Astrocyte of the cerebellum (primary cell): Measurements from ENCODE around the gene C1orf167.

Experiments
- DNase-seq: peaks from one replicate; pipeline ENCODE4 v3.0.0-alpha.2; 2011; ENCODE audit warnings: low read depth
- H3K4me3 ChIP-seq: 2 replicates; pipeline ENCODE4 v1.5.1; 2011; ENCODE audit warnings: mild to moderate bottlenecking, low read depth, low read length, moderate library complexity
- in situ Hi-C: cut with HindIII; loops from 2 replicates; pipeline ENCODE4 v1.10.0; 2017; ENCODE audit warnings: low sequenced_read_pairs
- TF ChIP-seq, protein P1 (sequence below): IDR thresholded peaks from 2 replicates; pipeline ENCODE4 v1.5.1; 2012; ENCODE audit warnings: low read length, low read depth, moderate library complexity, mild to moderate bottlenecking; ENCODE audit errors: missing control alignments

C1orf167 gene

DNA sequence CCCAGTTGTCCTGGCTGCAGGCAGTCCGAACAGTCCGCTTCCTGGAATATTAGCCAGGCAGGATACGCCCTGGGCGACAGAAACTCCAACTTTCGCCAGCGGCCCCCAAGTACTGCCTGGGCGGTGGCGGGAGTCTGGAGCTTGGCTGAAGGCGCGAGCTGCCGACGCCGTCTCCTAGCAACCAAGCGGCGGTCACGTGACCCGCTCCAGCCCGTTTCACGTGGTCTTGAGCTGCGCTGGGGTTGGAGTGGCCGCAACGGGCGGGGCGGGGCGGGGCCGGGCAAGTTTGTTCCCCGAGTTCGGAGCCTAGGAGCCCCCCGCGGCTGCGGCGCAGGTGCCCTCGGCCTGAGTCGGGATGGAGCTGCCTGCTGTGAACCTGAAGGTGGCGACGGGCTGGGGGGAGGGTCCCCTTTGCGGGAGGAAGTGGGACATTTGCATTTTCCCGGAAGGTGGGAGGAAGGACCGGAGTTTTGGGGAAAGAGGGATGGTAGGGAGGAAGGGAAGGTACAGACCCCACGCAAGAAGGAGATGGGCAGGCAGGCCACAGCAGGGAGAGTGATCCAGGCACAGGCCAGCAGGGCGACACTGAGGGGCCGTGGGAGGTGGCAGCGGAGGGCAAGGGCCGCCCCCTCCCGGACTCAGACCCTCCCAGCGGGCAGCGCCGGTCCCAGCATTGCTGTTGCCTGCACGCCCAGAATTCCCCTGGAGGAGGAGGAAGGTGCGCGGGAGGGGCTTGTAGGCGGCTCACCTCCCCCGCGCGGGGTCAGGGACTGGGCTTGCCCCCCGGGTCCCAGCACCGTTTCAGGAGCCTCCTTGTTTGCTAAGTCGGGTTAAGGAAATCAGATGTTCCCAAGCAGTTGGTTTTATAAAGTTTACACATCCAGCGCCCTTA lies 25.9 kb upstream of the C1orf167 start, which contains the start of gene AGTRAP:
Gene AGTRAP, plus strand, starts transcription at position 283 of the 892 bp plus-strand sequence. Its CDS starts 73 bp downstream, at position 356.
- TF ChIP-seq, protein P1, sequence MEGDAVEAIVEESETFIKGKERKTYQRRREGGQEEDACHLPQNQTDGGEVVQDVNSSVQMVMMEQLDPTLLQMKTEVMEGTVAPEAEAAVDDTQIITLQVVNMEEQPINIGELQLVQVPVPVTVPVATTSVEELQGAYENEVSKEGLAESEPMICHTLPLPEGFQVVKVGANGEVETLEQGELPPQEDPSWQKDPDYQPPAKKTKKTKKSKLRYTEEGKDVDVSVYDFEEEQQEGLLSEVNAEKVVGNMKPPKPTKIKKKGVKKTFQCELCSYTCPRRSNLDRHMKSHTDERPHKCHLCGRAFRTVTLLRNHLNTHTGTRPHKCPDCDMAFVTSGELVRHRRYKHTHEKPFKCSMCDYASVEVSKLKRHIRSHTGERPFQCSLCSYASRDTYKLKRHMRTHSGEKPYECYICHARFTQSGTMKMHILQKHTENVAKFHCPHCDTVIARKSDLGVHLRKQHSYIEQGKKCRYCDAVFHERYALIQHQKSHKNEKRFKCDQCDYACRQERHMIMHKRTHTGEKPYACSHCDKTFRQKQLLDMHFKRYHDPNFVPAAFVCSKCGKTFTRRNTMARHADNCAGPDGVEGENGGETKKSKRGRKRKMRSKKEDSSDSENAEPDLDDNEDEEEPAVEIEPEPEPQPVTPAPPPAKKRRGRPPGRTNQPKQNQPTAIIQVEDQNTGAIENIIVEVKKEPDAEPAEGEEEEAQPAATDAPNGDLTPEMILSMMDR, result no peak
- peak; percentile 64 for DNase-seq

DNA sequence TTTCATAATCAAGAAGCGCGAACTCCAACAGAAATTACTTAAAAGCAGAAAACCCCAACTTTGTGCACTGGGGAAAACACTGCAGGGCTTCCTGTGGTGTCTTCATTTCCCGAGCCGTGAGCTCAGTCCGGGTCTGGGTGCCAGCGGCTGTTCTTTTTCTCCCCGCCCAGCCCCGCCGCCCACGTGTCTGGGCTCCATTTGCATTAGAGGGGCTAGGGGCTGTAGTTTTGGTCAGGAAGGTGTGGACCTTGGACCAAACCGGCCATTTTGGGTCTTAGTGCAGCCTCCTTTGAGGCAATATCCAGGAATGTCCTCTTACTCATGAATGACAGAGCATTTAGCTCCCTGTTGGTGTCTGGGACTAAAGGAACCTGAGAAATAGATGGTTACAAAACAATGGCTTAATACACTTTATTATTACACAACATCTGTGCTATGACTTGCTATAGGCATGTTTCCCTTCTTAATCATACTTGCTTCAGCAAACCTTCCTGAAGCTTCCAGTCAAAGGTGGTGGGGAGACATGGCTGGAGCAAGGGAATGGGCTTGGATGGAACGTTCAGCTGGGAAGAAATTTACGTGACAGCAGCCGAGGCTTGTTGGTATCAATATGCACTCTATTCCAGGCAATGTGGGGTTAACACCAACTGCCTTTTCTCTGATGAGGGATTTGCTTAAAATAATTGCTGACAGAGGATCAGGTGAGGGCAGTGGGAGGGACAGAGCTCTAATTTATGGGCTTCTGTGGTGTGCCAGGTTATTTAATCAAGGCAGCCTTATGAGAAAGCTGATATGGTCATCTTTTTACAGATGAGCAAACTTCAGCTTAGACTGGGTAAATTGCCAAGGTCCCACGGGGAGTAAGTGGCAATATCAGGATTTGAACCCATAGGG lies 25.0 kb upstream of the C1orf167 start:
- DNase-seq, result no peak
- peak overlapping the region; percentile 61 for H3K4me3 ChIP-seq
- in situ Hi-C loops, result no loop called here
- TF ChIP-seq, protein P1, result no peak

More for the DNA sequence above, 25.9 kb upstream of the C1orf167 start, which contains the start of gene AGTRAP:
- peak within 1 kb of the TSS; percentile 61 for H3K4me3 ChIP-seq
- in situ Hi-C loops, result no loop called here

DNA sequence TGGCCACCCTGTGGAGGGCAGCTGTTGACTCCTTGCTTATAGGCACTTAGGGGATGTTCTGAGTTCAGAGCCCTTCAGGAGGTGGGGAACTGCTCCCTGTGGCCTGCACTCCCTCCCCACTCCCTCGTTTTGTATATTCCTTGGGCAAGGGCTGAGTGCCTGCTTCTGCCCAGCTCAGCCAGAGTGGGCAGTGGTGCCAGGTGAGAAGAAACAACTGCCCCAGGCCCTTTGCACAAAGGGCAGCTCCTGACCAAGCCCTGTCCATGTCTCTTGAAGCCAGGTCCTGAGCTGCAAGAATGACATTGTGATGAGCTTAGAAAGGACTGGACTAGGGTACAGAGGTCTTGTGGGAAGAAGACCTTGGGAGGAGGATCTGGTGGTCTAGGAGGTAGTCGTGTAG lies 23.9 kb upstream of the C1orf167 start:
- H3K4me3 ChIP-seq, result no peak overlapping the region
- TF ChIP-seq, protein P1, result no peak
- in situ Hi-C loops, result no loop called here
- no peak for DNase-seq

DNA sequence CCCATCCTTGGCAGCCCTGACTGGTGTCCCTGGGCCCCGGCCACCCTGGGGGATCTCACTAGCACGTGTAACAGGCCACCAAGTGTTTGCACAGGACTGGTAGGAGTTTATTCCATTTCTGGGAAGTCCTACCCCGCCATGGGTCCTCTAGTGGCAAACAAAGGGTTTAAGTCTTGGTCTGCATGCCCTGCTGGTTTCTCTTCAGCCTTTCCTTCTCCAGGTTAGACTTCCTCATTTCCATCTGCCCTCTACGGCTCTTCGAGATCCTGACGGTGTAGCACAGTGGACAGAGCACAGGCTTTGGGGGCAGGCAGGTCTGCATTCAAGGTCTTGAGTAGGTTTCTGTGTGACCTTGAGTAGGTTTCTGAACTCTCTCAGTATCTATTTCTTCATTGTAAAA lies 23.2 kb upstream of the C1orf167 start:
- no peak overlapping the region for H3K4me3 ChIP-seq
- no peak for DNase-seq
- TF ChIP-seq, protein P1, result no peak
- in situ Hi-C loops, result no loop called here

DNA sequence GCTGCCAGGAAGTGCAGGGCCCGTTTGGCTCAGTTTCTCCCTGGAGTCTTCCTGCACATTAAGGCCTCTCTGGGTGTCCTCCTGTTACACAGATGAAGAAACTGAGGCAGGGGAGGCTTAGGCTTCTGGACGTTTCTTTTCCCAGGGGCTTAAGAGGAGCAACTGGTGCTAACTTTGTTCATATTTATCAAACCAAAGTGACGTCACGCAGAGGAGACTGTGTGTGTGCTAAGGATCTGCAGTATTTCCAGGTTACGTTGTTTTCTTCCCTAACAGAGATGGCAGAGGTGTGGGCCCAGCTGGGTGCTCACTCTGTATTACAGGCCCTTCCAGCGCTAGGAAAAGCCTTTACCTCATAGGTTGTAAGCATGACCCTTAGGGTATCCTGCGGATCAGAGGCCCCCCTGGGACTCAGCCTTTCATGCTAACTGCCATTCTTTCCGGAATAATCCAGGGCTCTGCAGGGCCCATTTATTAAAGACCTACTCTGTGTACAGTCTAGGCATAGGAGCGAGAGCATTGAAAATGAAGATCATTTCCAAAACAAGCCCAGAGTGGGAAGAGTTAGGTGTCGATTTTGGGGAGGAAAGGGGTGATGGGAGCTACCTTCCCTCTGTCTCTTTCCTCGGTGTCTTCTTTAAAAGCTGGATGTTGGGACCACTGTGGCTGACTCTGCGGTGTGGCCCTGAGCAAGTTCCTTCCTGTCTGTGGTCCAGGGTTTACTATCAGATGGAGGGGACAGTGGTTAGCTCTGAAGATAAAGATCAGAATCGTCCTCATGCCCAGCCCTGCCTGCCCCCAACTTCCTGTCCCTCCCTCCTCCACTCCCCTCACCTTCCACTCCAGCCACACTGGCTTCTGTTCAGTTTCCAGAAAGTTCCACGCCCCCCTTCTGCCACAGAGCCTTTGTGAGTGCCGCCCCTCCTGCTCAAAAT lies 21.5 kb upstream of the C1orf167 start:
- no peak for DNase-seq
- TF ChIP-seq, protein P1, result no peak
- H3K4me3 ChIP-seq, result no peak overlapping the region
- in situ Hi-C loops, result no loop called here
